ENCODE data around the gene NPM1. TPM values are rescaled to one million over a fixed set of nuclear protein-coding genes. Genes with fewer than 3 reads are reported as not detected.
A peak's percentile ranks its signal among the peaks of the same experiment; 100 is the strongest.

NPM1 gene, protein sequence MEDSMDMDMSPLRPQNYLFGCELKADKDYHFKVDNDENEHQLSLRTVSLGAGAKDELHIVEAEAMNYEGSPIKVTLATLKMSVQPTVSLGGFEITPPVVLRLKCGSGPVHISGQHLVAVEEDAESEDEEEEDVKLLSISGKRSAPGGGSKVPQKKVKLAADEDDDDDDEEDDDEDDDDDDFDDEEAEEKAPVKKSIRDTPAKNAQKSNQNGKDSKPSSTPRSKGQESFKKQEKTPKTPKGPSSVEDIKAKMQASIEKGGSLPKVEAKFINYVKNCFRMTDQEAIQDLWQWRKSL
- total RNA-seq: 1,126 and 1,271 TPM in 2 replicates

GRCh38 chr5:171387345-171387969, at the start of gene NPM1:
TSS of gene NPM1 (plus strand) at chr5:171387849. CDS start at chr5:171387949, 100 bp downstream.
- Histone ChIP-seq H2AFZ (ENCODE audit: low read length) (peak within 1 kb of the TSS; percentile 87), H3K4me1 (ENCODE audit: insufficient read depth, low read length) (peaks cover 21% of the 10 kb centered on the region), H3K79me2 (ENCODE audit: insufficient read depth, low read length) (peaks cover 48% of the 10 kb centered on the region), H3K27me3 (ENCODE audit: insufficient read depth, low read length) (no peaks in the 10 kb centered on the region), H3K4me2 (ENCODE audit: insufficient read depth, low read length) (peak within 1 kb of the TSS; percentile 85), H3K27ac (ENCODE audit: low read depth, low read length) (peak within 1 kb of the TSS; percentile 89), H4K20me1 (ENCODE audit: insufficient read depth, low read length) (peaks cover 46% of the 10 kb centered on the region), H3K4me3 (ENCODE audit: insufficient read depth, low read length) (peak within 1 kb of the TSS; percentile 93), H3K9me3 (ENCODE audit: low read depth, low read length) (no peaks in the 10 kb centered on the region), H3K36me3 (ENCODE audit: insufficient read depth, low read length) (peaks cover 34% of the 10 kb centered on the region)
- TF ChIP-seq CTCF (IDR thresholded peaks at IDR 0.05; ENCODE audit: extremely low read depth, low read depth, low read length): no peak
- peak; percentile 98 for DNase-seq (ENCODE audit: insufficient read length, low spot score, missing footprints)

DNA sequence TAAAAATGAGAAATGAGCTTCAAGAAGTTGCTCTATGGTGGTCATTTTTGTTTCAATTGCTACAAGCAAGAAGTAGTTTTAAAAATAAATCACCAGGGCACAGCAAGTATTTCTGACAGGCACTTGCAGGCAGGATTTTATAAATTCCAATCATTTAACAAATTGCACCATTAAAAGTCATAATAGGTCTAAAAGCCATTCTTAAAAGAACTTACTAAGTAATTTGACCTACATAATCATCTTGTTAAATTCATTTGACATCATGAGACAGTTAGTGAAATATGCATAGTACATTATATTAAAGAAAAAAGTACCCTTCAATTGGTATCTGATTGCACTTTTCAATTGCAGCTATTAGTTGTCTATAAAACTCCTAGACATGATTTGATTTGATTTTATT, 47.6 kb upstream of the NPM1 start:
- no peak for TF ChIP-seq CTCF (IDR thresholded peaks at IDR 0.05; ENCODE audit: extremely low read depth, low read depth, low read length)
- no peak for DNase-seq (ENCODE audit: insufficient read length, low spot score, missing footprints)

DNA sequence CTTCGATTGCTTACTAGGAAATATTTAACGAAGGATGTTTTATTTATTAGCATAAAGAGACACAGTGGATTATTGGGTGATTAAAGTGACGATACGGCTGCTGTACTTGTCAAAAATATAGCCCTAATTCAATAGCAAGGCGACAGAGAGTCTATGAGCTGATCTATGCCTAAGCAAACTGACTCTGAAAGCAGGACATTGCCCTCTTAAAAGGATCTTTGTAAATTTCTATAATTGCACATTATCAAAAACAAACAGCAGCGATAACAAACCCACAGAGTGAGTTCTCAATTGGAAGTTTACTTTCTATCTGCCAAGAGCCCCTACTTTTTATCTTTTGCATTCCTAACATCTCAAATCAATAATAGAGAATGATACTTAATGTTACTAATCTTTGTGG, 47.2 kb upstream of the NPM1 start:
- H3K27me3 ChIP-seq (ENCODE audit: insufficient read depth, low read length): peaks cover 5% of the 10 kb centered on the region
- no peaks in the 10 kb centered on the region for H3K4me1 ChIP-seq (ENCODE audit: insufficient read depth, low read length)
- no peaks in the 10 kb centered on the region for H3K36me3 ChIP-seq (ENCODE audit: insufficient read depth, low read length)
- no peaks in the 10 kb centered on the region for H4K20me1 ChIP-seq (ENCODE audit: insufficient read depth, low read length)
- no peaks in the 10 kb centered on the region for H3K79me2 ChIP-seq (ENCODE audit: insufficient read depth, low read length)
- no peak overlapping the region for H3K4me3 ChIP-seq (ENCODE audit: insufficient read depth, low read length)
- DNase-seq (ENCODE audit: insufficient read length, low spot score, missing footprints): no peak
- no peak overlapping the region for H3K4me2 ChIP-seq (ENCODE audit: insufficient read depth, low read length)
- no peaks in the 10 kb centered on the region for H3K9me3 ChIP-seq (ENCODE audit: low read depth, low read length)
- no peak overlapping the region for H2AFZ ChIP-seq (ENCODE audit: low read length)
- no peak overlapping the region for H3K27ac ChIP-seq (ENCODE audit: low read depth, low read length)
- no peak for TF ChIP-seq CTCF (IDR thresholded peaks at IDR 0.05; ENCODE audit: extremely low read depth, low read depth, low read length)

More for the DNA sequence above, 47.6 kb upstream of the NPM1 start:
- Histone ChIP-seq H3K4me3 (ENCODE audit: insufficient read depth, low read length) (no peak overlapping the region), H3K9me3 (ENCODE audit: low read depth, low read length) (no peaks in the 10 kb centered on the region), H3K27me3 (ENCODE audit: insufficient read depth, low read length) (peaks cover 5% of the 10 kb centered on the region), H3K4me2 (ENCODE audit: insufficient read depth, low read length) (no peak overlapping the region), H3K4me1 (ENCODE audit: insufficient read depth, low read length) (no peaks in the 10 kb centered on the region), H3K27ac (ENCODE audit: low read depth, low read length) (no peak overlapping the region), H4K20me1 (ENCODE audit: insufficient read depth, low read length) (no peaks in the 10 kb centered on the region), H3K36me3 (ENCODE audit: insufficient read depth, low read length) (no peaks in the 10 kb centered on the region), H3K79me2 (ENCODE audit: insufficient read depth, low read length) (no peaks in the 10 kb centered on the region), H2AFZ (ENCODE audit: low read length) (no peak overlapping the region)

- H3K9me3 ChIP-seq (ENCODE audit: low read depth, low read length): no peaks in the 10 kb centered on the region
- H3K36me3 ChIP-seq (ENCODE audit: insufficient read depth, low read length): no peaks in the 10 kb centered on the region
- TF ChIP-seq CTCF (IDR thresholded peaks at IDR 0.05; ENCODE audit: extremely low read depth, low read depth, low read length): peak; percentile 71
- no peaks in the 10 kb centered on the region for H3K79me2 ChIP-seq (ENCODE audit: insufficient read depth, low read length)
- peak; percentile 87 for DNase-seq (ENCODE audit: insufficient read length, low spot score, missing footprints)
- H3K4me3 ChIP-seq (ENCODE audit: insufficient read depth, low read length): no peak overlapping the region
- no peaks in the 10 kb centered on the region for H3K27me3 ChIP-seq (ENCODE audit: insufficient read depth, low read length)
- no peaks in the 10 kb centered on the region for H3K4me1 ChIP-seq (ENCODE audit: insufficient read depth, low read length)
- no peak overlapping the region for H3K4me2 ChIP-seq (ENCODE audit: insufficient read depth, low read length)
- H4K20me1 ChIP-seq (ENCODE audit: insufficient read depth, low read length): no peaks in the 10 kb centered on the region
- H2AFZ ChIP-seq (ENCODE audit: low read length): no peak overlapping the region
- no peak overlapping the region for H3K27ac ChIP-seq (ENCODE audit: low read depth, low read length)
These were observed 45.1 kb upstream of the NPM1 start for GRCh38 chr5:171342362-171343111.
